Measurements from ENCODE around the gene BACE2. TPM values are rescaled to one million over a fixed set of nuclear protein-coding genes. Genes with fewer than 3 reads are reported as not detected.

Gene BACE2
- total and polyA plus RNA-seq, 2 of the 13 experiments (the other 11 are each of a cell fraction or from before 2014, with no cell fraction given), result 0.07 to 0.11 TPM

DNA sequence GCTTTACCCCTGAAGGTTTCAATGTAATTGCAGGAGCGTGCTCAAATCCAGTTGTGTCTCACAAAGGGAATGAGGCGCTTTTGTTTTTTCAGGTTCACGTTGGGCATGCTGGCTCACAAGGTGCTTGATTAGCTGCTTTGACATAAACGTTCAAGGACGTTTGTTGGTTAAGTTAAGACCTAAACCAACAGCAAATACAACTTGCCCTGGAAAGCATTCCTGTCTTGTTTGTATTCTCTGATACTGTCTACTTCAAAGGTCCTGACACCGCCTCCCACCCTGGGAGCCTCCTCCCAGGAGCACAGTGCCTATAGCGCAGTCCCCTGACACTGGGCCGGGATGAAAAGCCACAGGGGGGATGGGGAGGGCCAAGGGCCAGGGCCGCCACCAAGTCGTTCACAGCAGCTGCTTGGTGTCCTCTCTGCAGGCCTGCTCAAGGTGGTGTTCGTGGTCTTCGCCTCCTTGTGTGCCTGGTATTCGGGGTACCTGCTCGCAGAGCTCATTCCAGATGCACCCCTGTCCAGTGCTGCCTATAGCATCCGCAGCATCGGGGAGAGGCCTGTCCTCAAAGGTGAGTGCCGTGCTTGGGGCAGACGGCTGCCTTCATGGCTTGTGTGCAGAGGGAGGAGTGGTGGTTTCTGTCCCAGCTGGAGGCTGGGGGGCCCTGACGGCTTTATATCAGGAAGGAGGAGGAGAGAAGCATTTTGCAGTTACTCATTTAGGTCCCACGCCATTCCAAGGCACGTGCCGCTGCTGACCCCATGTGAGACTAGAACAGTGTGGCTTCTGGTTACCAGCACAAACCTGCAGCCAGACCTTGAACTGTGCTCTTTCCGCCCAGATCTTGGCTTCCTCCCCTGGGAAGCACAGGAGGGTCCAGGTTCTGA is 154.8 kb downstream of the BACE2 start (continued):
- TF ChIP-seq, protein P1, sequence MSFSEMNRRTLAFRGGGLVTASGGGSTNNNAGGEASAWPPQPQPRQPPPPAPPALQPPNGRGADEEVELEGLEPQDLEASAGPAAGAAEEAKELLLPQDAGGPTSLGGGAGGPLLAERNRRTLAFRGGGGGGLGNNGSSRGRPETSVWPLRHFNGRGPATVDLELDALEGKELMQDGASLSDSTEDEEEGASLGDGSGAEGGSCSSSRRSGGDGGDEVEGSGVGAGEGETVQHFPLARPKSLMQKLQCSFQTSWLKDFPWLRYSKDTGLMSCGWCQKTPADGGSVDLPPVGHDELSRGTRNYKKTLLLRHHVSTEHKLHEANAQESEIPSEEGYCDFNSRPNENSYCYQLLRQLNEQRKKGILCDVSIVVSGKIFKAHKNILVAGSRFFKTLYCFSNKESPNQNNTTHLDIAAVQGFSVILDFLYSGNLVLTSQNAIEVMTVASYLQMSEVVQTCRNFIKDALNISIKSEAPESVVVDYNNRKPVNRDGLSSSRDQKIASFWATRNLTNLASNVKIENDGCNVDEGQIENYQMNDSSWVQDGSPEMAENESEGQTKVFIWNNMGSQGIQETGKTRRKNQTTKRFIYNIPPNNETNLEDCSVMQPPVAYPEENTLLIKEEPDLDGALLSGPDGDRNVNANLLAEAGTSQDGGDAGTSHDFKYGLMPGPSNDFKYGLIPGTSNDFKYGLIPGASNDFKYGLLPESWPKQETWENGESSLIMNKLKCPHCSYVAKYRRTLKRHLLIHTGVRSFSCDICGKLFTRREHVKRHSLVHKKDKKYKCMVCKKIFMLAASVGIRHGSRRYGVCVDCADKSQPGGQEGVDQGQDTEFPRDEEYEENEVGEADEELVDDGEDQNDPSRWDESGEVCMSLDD (CRISPR knock-in tag; IDR thresholded peaks at IDR 0.05; ENCODE audit: borderline replicate concordance), result peak; percentile 47; the same call in 1 of the 2 replicates
- peak; percentile 78 for TF ChIP-seq BRD4 (CRISPR knock-in tag; IDR thresholded peaks at IDR 0.05)
- TF ChIP-seq PITX1 (CRISPR knock-in tag; IDR thresholded peaks at IDR 0.05), result peak; percentile 99
- TF ChIP-seq ARNTL (CRISPR knock-in tag; IDR thresholded peaks at IDR 0.05), result peak; percentile 66; the same call in 1 of the 2 replicates
- peak; percentile 97 for TF ChIP-seq TBX2 (CRISPR knock-in tag; IDR thresholded peaks at IDR 0.05; ENCODE audit: borderline replicate concordance)
- TF ChIP-seq, protein P2, sequence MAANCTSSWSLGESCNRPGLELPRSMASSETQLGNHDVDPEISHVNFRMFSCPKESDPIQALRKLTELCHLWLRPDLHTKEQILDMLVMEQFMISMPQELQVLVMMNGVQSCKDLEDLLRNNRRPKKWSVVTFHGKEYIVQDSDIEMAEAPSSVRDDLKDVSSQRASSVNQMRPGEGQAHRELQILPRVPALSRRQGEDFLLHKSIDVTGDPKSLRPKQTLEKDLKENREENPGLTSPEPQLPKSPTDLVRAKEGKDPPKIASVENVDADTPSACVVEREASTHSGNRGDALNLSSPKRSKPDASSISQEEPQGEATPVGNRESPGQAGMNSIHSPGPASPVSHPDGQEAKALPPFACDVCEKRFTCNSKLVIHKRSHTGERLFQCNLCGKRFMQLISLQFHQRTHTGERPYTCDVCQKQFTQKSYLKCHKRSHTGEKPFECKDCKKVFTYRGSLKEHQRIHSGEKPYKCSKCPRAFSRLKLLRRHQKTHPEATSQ (CRISPR knock-in tag; IDR thresholded peaks at IDR 0.05; ENCODE audit: borderline replicate concordance), result peak; percentile 86
- no peak for TF ChIP-seq SIN3B (IDR thresholded peaks at IDR 0.05; ENCODE audit: low read length)
- TF ChIP-seq SOX13 (IDR thresholded peaks at IDR 0.05), result peak; percentile 88
- peak in 1 of 2 experiments; percentile 97; a peak in 2 of 4 replicates for TF ChIP-seq SOX13 (CRISPR knock-in tag; conservative IDR thresholded peaks at IDR 0.05 in 1 of 2, IDR thresholded peaks at IDR 0.05 in 1 of 2)
- TF ChIP-seq GTF2F1 (IDR thresholded peaks at IDR 0.05; ENCODE audit: low read length), result no peak
- TF ChIP-seq ZNF263 (CRISPR knock-in tag; IDR thresholded peaks at IDR 0.05), result peak; percentile 98
- TF ChIP-seq XBP1 (CRISPR knock-in tag; IDR thresholded peaks at IDR 0.05), result no peak
- TF ChIP-seq ZNF562 (CRISPR knock-in tag; IDR thresholded peaks at IDR 0.05; ENCODE audit: borderline replicate concordance), result no peak
- no peak for TF ChIP-seq ZNF891 (CRISPR knock-in tag; IDR thresholded peaks at IDR 0.05)
- TF ChIP-seq CBX1 (IDR thresholded peaks at IDR 0.05; ENCODE audit: low read depth), result peak; percentile 21
- 0 out of 2 replicates have a peak, but pooled peaks have one; percentile 20 for TF ChIP-seq STAT5B (CRISPR knock-in tag; IDR thresholded peaks at IDR 0.05)
- TF ChIP-seq ZNF616 (CRISPR knock-in tag; IDR thresholded peaks at IDR 0.05; ENCODE audit: low read depth), result no peak
- TF ChIP-seq, protein P3, sequence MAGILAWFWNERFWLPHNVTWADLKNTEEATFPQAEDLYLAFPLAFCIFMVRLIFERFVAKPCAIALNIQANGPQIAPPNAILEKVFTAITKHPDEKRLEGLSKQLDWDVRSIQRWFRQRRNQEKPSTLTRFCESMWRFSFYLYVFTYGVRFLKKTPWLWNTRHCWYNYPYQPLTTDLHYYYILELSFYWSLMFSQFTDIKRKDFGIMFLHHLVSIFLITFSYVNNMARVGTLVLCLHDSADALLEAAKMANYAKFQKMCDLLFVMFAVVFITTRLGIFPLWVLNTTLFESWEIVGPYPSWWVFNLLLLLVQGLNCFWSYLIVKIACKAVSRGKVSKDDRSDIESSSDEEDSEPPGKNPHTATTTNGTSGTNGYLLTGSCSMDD (CRISPR knock-in tag; IDR thresholded peaks at IDR 0.05), result no peak
- TF ChIP-seq, protein P4, sequence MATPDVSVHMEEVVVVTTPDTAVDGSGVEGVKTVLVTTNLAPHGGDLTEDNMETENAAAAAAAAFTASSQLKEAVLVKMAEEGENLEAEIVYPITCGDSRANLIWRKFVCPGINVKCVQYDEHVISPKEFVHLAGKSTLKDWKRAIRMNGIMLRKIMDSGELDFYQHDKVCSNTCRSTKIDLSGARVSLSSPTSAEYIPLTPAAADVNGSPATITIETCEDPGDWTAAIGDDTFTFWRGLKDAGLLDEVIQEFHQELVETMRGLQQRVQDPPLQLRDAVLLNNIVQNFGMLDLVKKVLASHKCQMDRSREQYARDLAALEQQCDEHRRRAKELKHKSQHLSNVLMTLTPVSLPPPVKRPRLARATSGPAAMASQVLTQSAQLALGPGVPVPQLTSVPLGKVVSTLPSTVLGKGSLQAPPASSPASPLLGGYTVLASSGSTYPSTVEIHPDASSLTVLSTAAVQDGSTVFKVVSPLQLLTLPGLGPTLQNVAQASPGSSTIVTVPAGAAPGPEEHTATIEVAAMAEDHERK (CRISPR knock-in tag; IDR thresholded peaks at IDR 0.05; ENCODE audit: low read depth), result no peak
- no peak for TF ChIP-seq SP1 (IDR thresholded peaks at IDR 0.05)
- peak; percentile 56; the same call in 1 of the 2 replicates for TF ChIP-seq SP1 (CRISPR knock-in tag; IDR thresholded peaks at IDR 0.05)
- TF ChIP-seq TCF12 (IDR thresholded peaks at IDR 0.05), result no peak
- peak; percentile 60; the same call in 1 of the 2 replicates for TF ChIP-seq TCF12 (CRISPR knock-in tag; IDR thresholded peaks at IDR 0.05)
